HFFc6 (cell line): ENCODE data around the gene PPM1B. TPM values are rescaled to one million over a fixed set of nuclear protein-coding genes. Genes with fewer than 3 reads are reported as not detected.

Experiments
- DNase-seq: peaks from one replicate; pipeline ENCODE4 v3.0.0-alpha.2; 2018
- H3K27ac Mint-ChIP-seq: 2 replicates; pipeline ENCODE4 v1.8.0; 2020; ENCODE audit warnings: mild to moderate bottlenecking, mixed read lengths
- H3K27me3 Mint-ChIP-seq: 2 replicates; pipeline ENCODE4 v1.8.0; 2021; ENCODE audit warnings: mild to moderate bottlenecking, moderate library complexity, mixed read lengths; ENCODE audit not compliant: insufficient read depth
- H3K36me3 Mint-ChIP-seq: 2 replicates; pipeline ENCODE4 v1.8.0; 2021; ENCODE audit warnings: low read depth, mixed read lengths
- H3K4me1 Mint-ChIP-seq: 2 replicates; pipeline ENCODE4 v1.8.0; 2020; ENCODE audit warnings: low read depth, mixed read lengths
- H3K4me3 Mint-ChIP-seq: 2 replicates; pipeline ENCODE4 v1.8.0; 2020; ENCODE audit warnings: mild to moderate bottlenecking, moderate library complexity, mixed read lengths
- H3K9me3 Mint-ChIP-seq: 2 replicates; pipeline ENCODE4 v1.8.0; 2020; ENCODE audit warnings: mild to moderate bottlenecking, mixed read lengths
- CTCF ChIP-seq: fragments of 200-600 bp; sonication (generic); IDR thresholded peaks from 2 replicates; pipeline ENCODE4 v1.5.0; 2021; ENCODE audit warnings: antibody characterized with exemption, mild to moderate bottlenecking
- long read RNA-seq: library from polyadenylated mRNA; unstranded; transcript quantifications from one replicate; pipeline ENCODE4 v2.0.0, GENCODE V29; 2019
- total RNA-seq, 6 experiments: library from RNA; stranded (reverse); fragmentation: NEBNext Ultra II Directional; extraction: Animal tissue kit (Norgen Biotek cat#: 25700); gene quantifications; 2 replicates in 1 of 6; 3 replicates in 5 of 6; pipeline ENCODE4 v1.2.3, GENCODE V29; 2021

PPM1B gene
- 10 to 100 TPM; 22.8 to 31.6 (median 27.1) TPM for total RNA-seq
- long read RNA-seq, partial matches to known transcripts = 8 of 10 reads
- long read RNA-seq, other reads (novel, unspliced or antisense) = 0 of 10 reads

GRCh38 chr2:44168681-44169154, at the start of gene PPM1B:
PPM1B (plus strand) TSS chr2:44168875; CDS start chr2:44201200, 32,325 bp downstream.
- H3K27me3 Mint-ChIP-seq = peaks cover 4% of the 10 kb centered on the region; the same call in 1 of the 2 replicates

DNA sequence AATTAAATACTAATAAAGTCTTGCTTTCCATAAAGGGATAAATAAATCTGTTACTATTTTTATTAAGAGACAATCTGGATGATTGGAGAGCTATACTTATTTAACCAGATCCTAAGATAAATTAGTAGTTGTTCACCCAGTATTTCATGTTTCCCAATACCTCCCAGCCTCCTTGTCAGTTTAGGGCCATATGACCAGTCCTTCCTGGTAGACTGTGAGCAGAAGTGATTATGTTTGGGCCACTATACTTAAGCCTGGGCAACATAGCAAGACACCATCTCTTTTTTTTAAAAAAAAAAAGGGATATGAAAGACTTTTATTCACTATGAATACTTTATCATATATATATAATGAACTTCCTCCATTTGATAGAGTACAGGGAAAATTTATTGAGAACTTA, 48.8 kb upstream of the PPM1B start:
- TF ChIP-seq CTCF = no peak
- DNase-seq = no peak
- H3K36me3 Mint-ChIP-seq = no peaks in the 10 kb centered on the region

More at GRCh38 chr2:44168681-44169154, at the start of gene PPM1B:
- peaks cover 6% of the 10 kb centered on the region for H3K9me3 Mint-ChIP-seq
- H3K27ac Mint-ChIP-seq = peak within 1 kb of the TSS; percentile 99
- peaks cover 35% of the 10 kb centered on the region for H3K4me1 Mint-ChIP-seq
- peak within 1 kb of the TSS; percentile 96 for H3K4me3 Mint-ChIP-seq
- no peak for TF ChIP-seq CTCF
- DNase-seq = no peak
- peaks cover 16% of the 10 kb centered on the region for H3K36me3 Mint-ChIP-seq

DNA sequence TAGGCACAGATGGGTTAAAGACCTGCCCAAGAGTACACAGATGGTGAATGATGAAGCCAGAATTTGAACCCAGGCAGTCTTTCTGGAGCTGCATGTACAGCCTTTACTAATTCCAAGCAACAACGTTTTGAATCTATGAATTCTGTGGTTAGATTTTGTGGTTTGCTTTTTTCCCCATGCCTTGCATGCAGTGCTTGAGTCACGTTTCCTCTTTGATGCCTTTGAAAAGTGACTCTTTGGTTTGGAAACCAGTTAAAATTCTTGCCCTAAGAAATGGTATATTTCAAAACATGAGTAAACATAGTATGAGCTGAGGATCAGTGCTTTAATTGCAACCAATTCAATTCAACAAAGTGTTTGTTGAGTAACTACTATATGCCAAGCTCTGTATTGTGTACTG, 48.2 kb upstream of the PPM1B start:
- Mint-ChIP-seq H3K9me3 (no peaks in the 10 kb centered on the region), H3K36me3 (no peaks in the 10 kb centered on the region), H3K4me3 (no peak overlapping the region), H3K4me1 (peaks cover 27% of the 10 kb centered on the region), H3K27ac (peak overlapping the region; percentile 51; the same call in 1 of the 2 replicates), H3K27me3 (peaks cover 2% of the 10 kb centered on the region)
- no peak for TF ChIP-seq CTCF
- peak; percentile 92 for DNase-seq

More for the DNA sequence above, 48.8 kb upstream of the PPM1B start:
- no peak overlapping the region for H3K27ac Mint-ChIP-seq
- H3K4me3 Mint-ChIP-seq = no peak overlapping the region
- peaks cover 2% of the 10 kb centered on the region for H3K27me3 Mint-ChIP-seq
- no peaks in the 10 kb centered on the region for H3K9me3 Mint-ChIP-seq
- H3K4me1 Mint-ChIP-seq = peaks cover 27% of the 10 kb centered on the region

DNA sequence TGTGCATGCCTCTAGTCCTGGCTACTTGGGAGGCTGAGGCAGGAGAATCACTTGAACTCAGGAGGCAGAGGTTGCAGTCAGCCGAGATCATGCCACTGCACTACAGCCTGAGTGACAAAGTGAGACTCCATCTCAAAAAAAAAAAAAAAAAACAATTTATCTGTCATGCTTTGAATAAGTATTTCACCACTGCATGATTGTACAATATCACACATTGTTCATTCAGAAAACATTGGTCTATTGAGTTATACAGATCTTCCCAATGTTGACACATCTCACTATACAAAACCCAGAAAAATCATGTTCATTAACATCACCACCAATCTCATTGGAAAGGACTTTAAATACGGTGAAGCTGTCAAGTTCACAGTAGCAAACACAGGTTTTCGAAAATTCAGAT, 46.8 kb upstream of the PPM1B start:
- no peak for TF ChIP-seq CTCF
- H3K36me3 Mint-ChIP-seq = no peaks in the 10 kb centered on the region
- H3K9me3 Mint-ChIP-seq = no peaks in the 10 kb centered on the region
- no peak for DNase-seq
- no peaks in the 10 kb centered on the region; the same call in none of the 2 replicates for H3K27me3 Mint-ChIP-seq
- H3K4me3 Mint-ChIP-seq = no peak overlapping the region
- no peak overlapping the region for H3K27ac Mint-ChIP-seq
- H3K4me1 Mint-ChIP-seq = peaks cover 36% of the 10 kb centered on the region

GRCh38 chr2:44124500-44124899, 44.2 kb upstream of the PPM1B start:
- DNase-seq = no peak
- no peak overlapping the region for H3K27ac Mint-ChIP-seq
- no peak for TF ChIP-seq CTCF
- H3K36me3 Mint-ChIP-seq = no peaks in the 10 kb centered on the region
- no peak overlapping the region for H3K4me3 Mint-ChIP-seq
- H3K9me3 Mint-ChIP-seq = no peaks in the 10 kb centered on the region
- no peaks in the 10 kb centered on the region; the same call in none of the 2 replicates for H3K27me3 Mint-ChIP-seq
- peaks cover 32% of the 10 kb centered on the region for H3K4me1 Mint-ChIP-seq
